SW 1271 (cell line): ENCODE measurements around the gene ZNF425.
A peak's percentile ranks its signal among the peaks of the same experiment; 100 is the strongest.
"Not testable (repeated sequence)": the region's sequence is repeated elsewhere in the genome, so short reads cannot be mapped to it uniquely, and the experiment has no call there.

Experiments used
- DNase-seq, 2 experiments: peaks; one replicate each; lab custom pipeline; 2025; lab: John Stamatoyannopoulos, UW

Gene ZNF425

GRCh38 chr7:149125863-149126661 lies at the start of gene ZNF425:
Gene ZNF425 (minus strand): TSS chr7:149126324. CDS start chr7:149126213, 111 bp downstream.
- DNase-seq: peak; percentile 62 to 83

GRCh38 chr7:149175150-149175549 lies 49.0 kb upstream of the ZNF425 start:
- no peak for DNase-seq

GRCh38 chr7:149172534-149172920 lies 46.4 kb upstream of the ZNF425 start:
- DNase-seq: no peak

- DNase-seq: no peak
Measured at GRCh38 chr7:149171892-149172533, 45.9 kb upstream of the ZNF425 start.

GRCh38 chr7:149166630-149167352 lies 40.7 kb upstream of the ZNF425 start:
- no peak for DNase-seq

GRCh38 chr7:149166142-149166541 lies 40.0 kb upstream of the ZNF425 start:
- DNase-seq: no peak

- no peak for DNase-seq
Measured at GRCh38 chr7:149161241-149161848, 35.2 kb upstream of the ZNF425 start.

- no peak for DNase-seq
Measured at GRCh38 chr7:149156898-149157297, 30.8 kb upstream of the ZNF425 start.

- no peak for DNase-seq
Measured at GRCh38 chr7:149154056-149154455, 27.9 kb upstream of the ZNF425 start.

GRCh38 chr7:149153346-149153745 lies 27.2 kb upstream of the ZNF425 start:
- no peak for DNase-seq

- DNase-seq: no peak
Measured at GRCh38 chr7:149150981-149151380, 24.9 kb upstream of the ZNF425 start.

GRCh38 chr7:149147752-149148653 lies 21.9 kb upstream of the ZNF425 start:
- peak in 1 of 2 experiments; percentile 35 for DNase-seq

GRCh38 chr7:149147072-149147751 lies 21.1 kb upstream of the ZNF425 start, which contains the start of gene ZNF398:
Gene ZNF398 (plus strand): TSS chr7:149147453. CDS start chr7:149147743, 290 bp downstream.
- peak in 1 of 2 experiments; percentile 60 for DNase-seq

- DNase-seq: no peak
Measured at GRCh38 chr7:149145031-149145845, 19.1 kb upstream of the ZNF425 start.

- not testable (repeated sequence) for DNase-seq
Measured at GRCh38 chr7:149144436-149144922, 18.4 kb upstream of the ZNF425 start.

GRCh38 chr7:149141893-149142292 lies 15.8 kb upstream of the ZNF425 start:
- DNase-seq: no peak

GRCh38 chr7:149140831-149141230 lies 14.7 kb upstream of the ZNF425 start:
- no peak for DNase-seq

- DNase-seq: no peak
Measured at GRCh38 chr7:149136118-149136517, 10.0 kb upstream of the ZNF425 start.

GRCh38 chr7:149133028-149133710 lies 7.0 kb upstream of the ZNF425 start:
- DNase-seq: no peak
